Neural progenitor cell (in vitro differentiated cells): Measurements from ENCODE around the gene ADARB2. TPM values are rescaled to one million over a fixed set of nuclear protein-coding genes. Genes with fewer than 3 reads are reported as not detected.
A peak's percentile ranks its signal among the peaks of the same experiment; 100 is the strongest.

Experiments used
- DNase-seq: peaks from one replicate; pipeline ENCODE4 v3.0.0-alpha.2; 2016; ENCODE audit warnings: low spot score
- H2AFZ ChIP-seq: fragments of 200-600 bp; sonication (generic); replicated peaks from 2 replicates; pipeline ENCODE4 v1.6.1; 2016; ENCODE audit warnings: antibody characterized with exemption
- H3F3A ChIP-seq: fragments of 200-600 bp; sonication (generic); 2 replicates; pipeline ENCODE4 v1.6.1; 2016; ENCODE audit warnings: antibody characterized with exemption, low read depth
- H3K27ac ChIP-seq: fragments of 200-600 bp; sonication (generic); 2 replicates; pipeline ENCODE4 v1.5.1; 2016; ENCODE audit warnings: mild to moderate bottlenecking
- H3K27me3 ChIP-seq: fragments of 200-600 bp; sonication (generic); 2 replicates; pipeline ENCODE4 v1.6.1; 2016; ENCODE audit warnings: mild to moderate bottlenecking, moderate library complexity
- H3K36me3 ChIP-seq: fragments of 200-600 bp; sonication (generic); 2 replicates; pipeline ENCODE4 v1.5.1; 2016
- H3K4me1 ChIP-seq: fragments of 200-600 bp; sonication (generic); 2 replicates; pipeline ENCODE4 v1.6.1; 2016; ENCODE audit warnings: mixed run types
- H3K4me2 ChIP-seq: fragments of 200-600 bp; sonication (generic); 2 replicates; pipeline ENCODE4 v1.6.1; 2016
- H3K4me3 ChIP-seq: fragments of 200-600 bp; sonication (generic); 2 replicates; pipeline ENCODE4 v1.5.1; 2016
- H3K79me2 ChIP-seq: fragments of 200-600 bp; sonication (generic); 2 replicates; pipeline ENCODE4 v1.6.1; 2016; ENCODE audit warnings: low read depth
- H3K9ac ChIP-seq: fragments of 200-600 bp; sonication (generic); 2 replicates; pipeline ENCODE4 v1.6.1; 2016
- H3K9me3 ChIP-seq: fragments of 200-600 bp; sonication (generic); 2 replicates; pipeline ENCODE4 v1.5.1; 2016; ENCODE audit warnings: low read depth
- H4K20me1 ChIP-seq: fragments of 200-600 bp; sonication (generic); 2 replicates; pipeline ENCODE4 v1.6.1; 2016; ENCODE audit warnings: low read depth
- H3K27ac Mint-ChIP-seq: 3 replicates; pipeline ENCODE4 v1.8.0; 2021; ENCODE audit warnings: mixed read lengths
- H3K27me3 Mint-ChIP-seq: 2 replicates; pipeline ENCODE4 v1.8.0; 2022; ENCODE audit warnings: low read depth, mild to moderate bottlenecking, inconsistent platforms, moderate library complexity, mixed read lengths; ENCODE audit not compliant: insufficient read depth
- H3K36me3 Mint-ChIP-seq: 3 replicates; pipeline ENCODE4 v1.8.0; 2021; ENCODE audit warnings: mixed read lengths
- H3K4me1 Mint-ChIP-seq: 3 replicates; pipeline ENCODE4 v1.8.0; 2021; ENCODE audit warnings: mixed read lengths
- H3K4me3 Mint-ChIP-seq: 3 replicates; pipeline ENCODE4 v1.8.0; 2021; ENCODE audit warnings: mild to moderate bottlenecking, moderate library complexity, mixed read lengths
- H3K9me3 Mint-ChIP-seq: 3 replicates; pipeline ENCODE4 v1.8.0; 2020; ENCODE audit warnings: mixed read lengths
- CTCF ChIP-seq: fragments of 200-600 bp; sonication (generic); IDR thresholded peaks from 2 replicates; pipeline ENCODE4 v1.5.1; 2017; ENCODE audit warnings: antibody characterized with exemption, mild to moderate bottlenecking
- EZH2 ChIP-seq: fragments of 200-600 bp; sonication (generic); IDR thresholded peaks from 2 replicates; pipeline ENCODE4 v1.6.1; 2017; ENCODE audit warnings: antibody characterized with exemption, mild to moderate bottlenecking, moderate library complexity
- EZH2phosphoT487 ChIP-seq: fragments of 200-600 bp; sonication (generic); IDR thresholded peaks from 2 replicates; pipeline ENCODE4 v1.6.1; 2017; ENCODE audit warnings: antibody characterized with exemption
- total RNA-seq: library from RNA; depleted of rRNA; stranded (reverse); fragments of >200 nt; gene quantifications from 2 replicates; pipeline ENCODE4 v1.2.3, GENCODE V29; 2015; ENCODE audit warnings: low replicate concordance

ADARB2 gene
- total RNA-seq, 1 donor from 2014 or later, result not detected

- TF ChIP-seq CTCF (no peak), EZH2 (no peak), EZH2phosphoT487 (no peak)
- no peaks in the 10 kb centered on the region for H3K27me3 Mint-ChIP-seq
- peaks cover 22% of the 10 kb centered on the region for H3K4me1 ChIP-seq
Observed at GRCh38 chr10:1659221-1659791, 78.0 kb downstream of the ADARB2 start.

GRCh38 chr10:1658658-1659057 is 78.7 kb downstream of the ADARB2 start:
- H3K4me3 Mint-ChIP-seq, result no peak overlapping the region
- Histone ChIP-seq H3K27ac (no peak overlapping the region), H3K4me2 (peak overlapping the region; percentile 39), H3K4me1 (peaks cover 22% of the 10 kb centered on the region), H4K20me1 (no peaks in the 10 kb centered on the region), H3F3A (no peaks in the 10 kb centered on the region), H3K36me3 (no peaks in the 10 kb centered on the region), H3K9ac (no peak overlapping the region), H3K9me3 (no peaks in the 10 kb centered on the region), H3K79me2 (no peaks in the 10 kb centered on the region), H3K27me3 (no peaks in the 10 kb centered on the region), H2AFZ (no peak overlapping the region), H3K4me3 (no peak overlapping the region)
- TF ChIP-seq EZH2phosphoT487 (no peak), EZH2 (no peak), CTCF (no peak)
- H3K9me3 Mint-ChIP-seq, result peaks cover 5% of the 10 kb centered on the region
- H3K27ac Mint-ChIP-seq, result no peak overlapping the region
- H3K4me1 Mint-ChIP-seq, result peaks cover 8% of the 10 kb centered on the region
- no peaks in the 10 kb centered on the region for H3K36me3 Mint-ChIP-seq
- peak; percentile 81 for DNase-seq
- H3K27me3 Mint-ChIP-seq, result no peaks in the 10 kb centered on the region

More at GRCh38 chr10:1659221-1659791, 78.0 kb downstream of the ADARB2 start:
- Mint-ChIP-seq H3K4me1 (peaks cover 13% of the 10 kb centered on the region), H3K4me3 (no peak overlapping the region), H3K36me3 (no peaks in the 10 kb centered on the region), H3K27ac (no peak overlapping the region), H3K9me3 (peaks cover 5% of the 10 kb centered on the region)
- H3F3A ChIP-seq, result no peaks in the 10 kb centered on the region
- H3K36me3 ChIP-seq, result no peaks in the 10 kb centered on the region
- no peak overlapping the region for H3K9ac ChIP-seq
- no peak overlapping the region for H3K27ac ChIP-seq
- no peaks in the 10 kb centered on the region for H4K20me1 ChIP-seq
- H2AFZ ChIP-seq, result no peak overlapping the region
- H3K79me2 ChIP-seq, result no peaks in the 10 kb centered on the region
- peak overlapping the region; percentile 39 for H3K4me2 ChIP-seq
- no peak overlapping the region for H3K4me3 ChIP-seq
- no peaks in the 10 kb centered on the region for H3K9me3 ChIP-seq
- peak; percentile 14 for DNase-seq
- H3K27me3 ChIP-seq, result no peaks in the 10 kb centered on the region

- peaks cover 10% of the 10 kb centered on the region for H3K4me1 Mint-ChIP-seq
- no peaks in the 10 kb centered on the region for H3F3A ChIP-seq
- H4K20me1 ChIP-seq, result no peaks in the 10 kb centered on the region
- no peak overlapping the region for H3K9ac ChIP-seq
- H3K9me3 Mint-ChIP-seq, result peaks cover 5% of the 10 kb centered on the region
- no peaks in the 10 kb centered on the region for H3K27me3 ChIP-seq
- H3K4me2 ChIP-seq, result no peak overlapping the region
- H3K27ac Mint-ChIP-seq, result no peak overlapping the region
- H2AFZ ChIP-seq, result no peak overlapping the region
- peak; percentile 6 for DNase-seq
- no peak overlapping the region for H3K4me3 Mint-ChIP-seq
- TF ChIP-seq EZH2, result no peak
- H3K36me3 Mint-ChIP-seq, result no peaks in the 10 kb centered on the region
- H3K79me2 ChIP-seq, result no peaks in the 10 kb centered on the region
- no peaks in the 10 kb centered on the region for H3K27me3 Mint-ChIP-seq
- H3K4me3 ChIP-seq, result no peak overlapping the region
- H3K27ac ChIP-seq, result no peak overlapping the region
- H3K36me3 ChIP-seq, result no peaks in the 10 kb centered on the region
- no peaks in the 10 kb centered on the region for H3K9me3 ChIP-seq
- H3K4me1 ChIP-seq, result peaks cover 22% of the 10 kb centered on the region
Observed at GRCh38 chr10:1657479-1657878, 79.8 kb downstream of the ADARB2 start.

- Histone ChIP-seq H3F3A (no peaks in the 10 kb centered on the region), H3K9ac (no peak overlapping the region), H3K4me3 (no peak overlapping the region), H3K36me3 (no peaks in the 10 kb centered on the region), H3K27ac (no peak overlapping the region), H3K4me1 (peaks cover 22% of the 10 kb centered on the region), H4K20me1 (no peaks in the 10 kb centered on the region), H3K79me2 (no peaks in the 10 kb centered on the region), H3K27me3 (no peaks in the 10 kb centered on the region), H3K9me3 (no peaks in the 10 kb centered on the region), H3K4me2 (no peak overlapping the region), H2AFZ (no peak overlapping the region)
- no peak overlapping the region for H3K4me3 Mint-ChIP-seq
- H3K4me1 Mint-ChIP-seq, result peaks cover 14% of the 10 kb centered on the region
- DNase-seq, result no peak
- H3K27ac Mint-ChIP-seq, result no peak overlapping the region
- H3K36me3 Mint-ChIP-seq, result no peaks in the 10 kb centered on the region
- TF ChIP-seq CTCF, result no peak
- no peak for TF ChIP-seq EZH2phosphoT487
- no peak for TF ChIP-seq EZH2
- H3K9me3 Mint-ChIP-seq, result no peaks in the 10 kb centered on the region
- H3K27me3 Mint-ChIP-seq, result no peaks in the 10 kb centered on the region
Observed at GRCh38 chr10:1655367-1655766, 82.0 kb downstream of the ADARB2 start.
